HCT116 (cell line): ENCODE measurements around the gene MFSD8. TPM values are rescaled to one million over a fixed set of nuclear protein-coding genes. Genes with fewer than 3 reads are reported as not detected.

Experiments used
- ATAC-seq: fragments of 200-7000 bp; cut with Tn5 transposase; 2 replicates; pipeline ENCODE4 v1.9.1; 2020; ENCODE audit warnings: mild to moderate bottlenecking, moderate library complexity
- BruUV-seq: library from RNA; stranded (reverse); fragments of 400-500 nt; replicated peaks from 2 replicates; lab custom pipeline; 2021; lab: Mats Ljungman, UMichigan
- CTCF ChIA-PET: fragments of 300-600 bp; sonication (Branson Sonifier 250); formaldehyde crosslinking; loops from one replicate; lab custom pipeline; 2021; ENCODE audit warnings: antibody characterized with exemption; lab: Charles Lee
- POLR2A ChIA-PET: fragments of 300-600, 350-600 bp; sonication (Branson Sonifier 250); formaldehyde crosslinking; loops from one replicate; lab custom pipeline; 2021; ENCODE audit warnings: antibody characterized with exemption; lab: Charles Lee
- RAD21 ChIA-PET, 2 experiments: fragments of 300-600 bp; sonication (Branson Sonifier 250); formaldehyde crosslinking; loops; one replicate each; lab custom pipeline; 2023; ENCODE audit warnings: low total read pairs in 2 of 2; ENCODE audit not compliant: uncharacterized antibody in 2 of 2, unreplicated experiment in 2 of 2, low non-redundant PET in 1 of 2; lab: Charles Lee
- DNase-seq: peaks from one replicate; pipeline ENCODE4 v3.0.0-alpha.2; 2010; ENCODE audit warnings: low read depth, low spot score
- H2AFZ ChIP-seq: fragments of 200-600 bp; shearing (Covaris generic), sonication (generic); 2 replicates; pipeline ENCODE4 v1.6.1; 2017; ENCODE audit warnings: low read depth, mixed run types, mixed read lengths, antibody characterized with exemption, low read length; ENCODE audit not compliant: poor library complexity, severe bottlenecking
- H3K27ac ChIP-seq: 2 replicates; pipeline ENCODE4 v1.5.1; 2012; ENCODE audit warnings: low read depth, low read length
- H3K27me3 ChIP-seq: fragments of 200-600 bp; sonication (generic); 2 replicates; pipeline ENCODE4 v1.6.1; 2016; ENCODE audit warnings: mixed run types, low read length, mixed read lengths; ENCODE audit not compliant: insufficient read depth
- H3K36me3 ChIP-seq, 2 experiments: fragments of 200-500 bp in 1 of 2; fragments of 200-600 bp in 1 of 2; sonication (Bioruptor generic) in 1 of 2; sonication (generic) in 1 of 2; 2 replicates each; pipeline versions ENCODE4 v1.5.1 to v1.6.1; 2014 to 2016; ENCODE audit warnings: low read length in 2 of 2, inconsistent platforms in 1 of 2, mixed read lengths in 1 of 2, mixed run types in 1 of 2; ENCODE audit not compliant: insufficient read depth in 2 of 2, control insufficient read depth in 1 of 2
- H3K4me1 ChIP-seq, 2 experiments: fragments of 200-600 bp in 1 of 2; sonication (generic) in 1 of 2; 2 replicates each; pipeline versions ENCODE4 v1.5.1 to v1.6.1; 2012 to 2017; ENCODE audit warnings: low read length in 2 of 2, inconsistent platforms in 1 of 2, mild to moderate bottlenecking in 1 of 2, mixed read lengths in 1 of 2, mixed run types in 1 of 2, moderate library complexity in 1 of 2; ENCODE audit not compliant: insufficient read depth in 2 of 2, control insufficient read depth in 1 of 2
- H3K4me2 ChIP-seq: fragments of 200-600 bp; sonication (generic); 2 replicates; pipeline ENCODE4 v1.6.1; 2017; ENCODE audit warnings: mixed run types, low read length, mixed read lengths
- H3K4me3 ChIP-seq, 2 experiments: fragments of 200-600 bp in 1 of 2; sonication (generic) in 1 of 2; replicated peaks in 1 of 2; 2 replicates each; pipeline ENCODE4 v1.5.1; 2011 to 2016; ENCODE audit warnings: low read length in 2 of 2, control low read depth in 1 of 2, low read depth in 1 of 2, mild to moderate bottlenecking in 1 of 2, mixed read lengths in 1 of 2, mixed run types in 1 of 2
- H3K79me2 ChIP-seq: fragments of 200-600 bp; sonication (generic); 2 replicates; pipeline ENCODE4 v1.6.1; 2017; ENCODE audit warnings: mild to moderate bottlenecking, mixed run types, low read length, moderate library complexity, mixed read lengths; ENCODE audit not compliant: insufficient read depth
- H3K9ac ChIP-seq: fragments of 200-600 bp; sonication (generic); 2 replicates; pipeline ENCODE4 v1.6.1; 2016; ENCODE audit warnings: low read length, mixed read lengths
- H3K9me2 ChIP-seq: fragments of 200-600 bp; sonication (generic), shearing (Covaris generic); 2 replicates; pipeline ENCODE4 v1.6.1; 2017; ENCODE audit warnings: mixed run types, mild to moderate bottlenecking, moderate library complexity; ENCODE audit not compliant: insufficient read depth
- H3K9me3 ChIP-seq, 2 experiments: fragments of 200-500 bp in 1 of 2; fragments of 200-600 bp in 1 of 2; sonication (Bioruptor generic) in 1 of 2; sonication (generic) in 1 of 2; 2 replicates each; pipeline ENCODE4 v1.6.1; 2014 to 2017; ENCODE audit warnings: low read length in 2 of 2, mixed read lengths in 2 of 2, inconsistent platforms in 1 of 2, low read depth in 1 of 2, mild to moderate bottlenecking in 1 of 2, mixed run types in 1 of 2, moderate library complexity in 1 of 2; ENCODE audit not compliant: control insufficient read depth in 1 of 2, insufficient read depth in 1 of 2
- H4K20me1 ChIP-seq: fragments of 200-600 bp; sonication (generic), shearing (Covaris generic); 2 replicates; pipeline ENCODE4 v1.6.1; 2017; ENCODE audit warnings: mixed run types, mild to moderate bottlenecking, moderate library complexity; ENCODE audit not compliant: insufficient read depth
- ATF3 ChIP-seq: IDR thresholded peaks from 2 replicates; pipeline ENCODE4 v1.6.1; 2012
- CBX3 ChIP-seq: IDR thresholded peaks from 2 replicates; pipeline ENCODE4 v1.6.1; 2012; ENCODE audit warnings: low read depth
- EGR1 ChIP-seq: IDR thresholded peaks from 2 replicates; pipeline ENCODE4 v1.6.1; 2012; ENCODE audit warnings: low read depth
- ELF1 ChIP-seq: IDR thresholded peaks from 2 replicates; pipeline ENCODE4 v1.6.1; 2012; ENCODE audit warnings: low read depth, borderline replicate concordance
- EZH2 ChIP-seq: fragments of 200-600 bp; sonication (generic); IDR thresholded peaks from 2 replicates; pipeline ENCODE4 v1.6.1; 2017; ENCODE audit warnings: antibody characterized with exemption, mixed run types
- FOSL1 ChIP-seq: IDR thresholded peaks from 2 replicates; pipeline ENCODE4 v1.6.1; 2012; ENCODE audit warnings: low read depth
- JUND ChIP-seq: IDR thresholded peaks from 2 replicates; pipeline ENCODE4 v1.6.1; 2012
- MAX ChIP-seq: IDR thresholded peaks from 2 replicates; pipeline ENCODE4 v1.6.1; 2012
- POLR2A ChIP-seq: IDR thresholded peaks from 2 replicates; pipeline ENCODE4 v1.7.0; 2011; ENCODE audit warnings: borderline replicate concordance; ENCODE audit not compliant: insufficient read depth, insufficient read length; ENCODE audit errors: extremely low read depth
- RAD21 ChIP-seq: IDR thresholded peaks from 2 replicates; pipeline ENCODE4 v1.6.1; 2012; ENCODE audit warnings: low read depth, mild to moderate bottlenecking
- SIN3A ChIP-seq: IDR thresholded peaks from 2 replicates; pipeline ENCODE4 v1.6.1; 2012; ENCODE audit warnings: low read depth
- SP1 ChIP-seq: IDR thresholded peaks from 2 replicates; pipeline ENCODE4 v1.6.1; 2012; ENCODE audit warnings: low read depth
- SRF ChIP-seq: IDR thresholded peaks from 2 replicates; pipeline ENCODE4 v1.6.1; 2012; ENCODE audit warnings: low read depth
- TCF7L2 ChIP-seq: IDR thresholded peaks from 2 replicates; pipeline ENCODE4 v1.7.0; 2011; ENCODE audit warnings: borderline replicate concordance, inconsistent platforms; ENCODE audit not compliant: insufficient read depth, insufficient read length; ENCODE audit errors: extremely low read depth
- YY1 ChIP-seq: IDR thresholded peaks from 2 replicates; pipeline ENCODE4 v1.6.1; 2011; ENCODE audit warnings: low read length, low read depth, moderate library complexity, mild to moderate bottlenecking; ENCODE audit not compliant: insufficient replicate concordance; ENCODE audit errors: extremely low read depth
- ZBTB33 ChIP-seq: IDR thresholded peaks from 2 replicates; pipeline ENCODE4 v1.6.1; 2011; ENCODE audit warnings: mild to moderate bottlenecking, low read length, moderate library complexity; ENCODE audit not compliant: insufficient replicate concordance; ENCODE audit errors: extremely low read depth
- ZFX ChIP-seq: fragments of 450-650 bp; IDR thresholded peaks from 2 replicates; pipeline ENCODE4 v1.6.1; 2017
- ZNF274 ChIP-seq: fragments of 200-500 bp; sonication (Bioruptor generic); IDR thresholded peaks from 2 replicates; pipeline ENCODE4 v1.6.1; 2014; ENCODE audit warnings: mild to moderate bottlenecking, low read depth, low read length, inconsistent platforms
- intact Hi-C: fragments of 100-400 bp; cut with micrococcal nuclease; formaldehyde crosslinking; loops from 2 replicates; pipeline ENCODE4 v1.10.0; 2022
- total RNA-seq: library from RNA; stranded (reverse); gene quantifications from one replicate; pipeline ENCODE4 v1.2.1, GENCODE V29; 2021; ENCODE audit not compliant: unreplicated experiment
- TF ChIP-seq, protein P1 (sequence below): IDR thresholded peaks from 2 replicates; pipeline ENCODE4 v1.6.1; 2012; ENCODE audit warnings: low read depth
- TF ChIP-seq, protein P2 (sequence below), 3 experiments: fragments of 200-600 bp in 1 of 3; sonication (generic) in 1 of 3; IDR thresholded peaks in 2 of 3; conservative IDR thresholded peaks in 1 of 3; 2 replicates each; pipeline ENCODE4 v1.5.1; 2012 to 2017; ENCODE audit warnings: low read depth in 2 of 3, low read length in 2 of 3, antibody characterized with exemption in 1 of 3, borderline replicate concordance in 1 of 3, control low read depth in 1 of 3, mild to moderate bottlenecking in 1 of 3, mixed read lengths in 1 of 3, mixed run types in 1 of 3, moderate library complexity in 1 of 3; ENCODE audit not compliant: insufficient read depth in 1 of 3

MFSD8 gene
- total RNA-seq, 1 experiment from 2014 or later = 17.1 TPM

DNA sequence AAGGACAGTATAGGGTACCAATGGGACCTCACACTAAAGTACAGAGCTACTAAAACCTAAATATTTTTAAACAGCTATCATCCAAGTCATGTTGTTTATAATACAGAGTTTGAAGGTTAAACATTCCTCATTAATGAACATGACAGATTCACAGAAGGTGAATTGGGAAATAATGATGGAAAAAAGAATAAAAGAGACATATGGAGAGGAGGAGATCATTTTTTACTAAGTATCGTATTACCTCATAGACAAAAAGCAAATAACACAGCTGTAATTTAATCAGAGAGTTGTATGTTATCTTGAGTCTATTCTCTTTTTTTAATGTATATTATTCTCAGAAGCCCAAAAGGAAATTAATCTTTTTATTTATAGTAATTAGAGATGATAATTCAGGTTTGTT, 76.4 kb downstream of the MFSD8 start:
- H3K9ac ChIP-seq = no peak overlapping the region
- no peak overlapping the region for H3K4me3 ChIP-seq
- no TSS peak for BruUV-seq
- CTCF ChIA-PET = interaction anchor here (0.7 kb wide), 1 partner anchor 155 kb away, joined by 3 read pairs; no protein-coding TSS in a partner anchor
- H3K9me2 ChIP-seq = no peaks in the 10 kb centered on the region
- no peak overlapping the region for H3K4me2 ChIP-seq
- H3K27ac ChIP-seq = no peak overlapping the region
- H3K79me2 ChIP-seq = peaks cover 67% of the 10 kb centered on the region
- RAD21 ChIA-PET = no interaction called here
- intact Hi-C loops = no loop called here
- ATAC-seq = no peak
- no peaks in the 10 kb centered on the region for H3K4me1 ChIP-seq
- peaks cover 5% of the 10 kb centered on the region; the same call in 1 of the 2 replicates for H4K20me1 ChIP-seq
- no peaks in the 10 kb centered on the region for H3K9me3 ChIP-seq
- POLR2A ChIA-PET = no interaction called here
- TF ChIP-seq ATF3 = no peak
- TF ChIP-seq YY1 = no peak
- no peak for TF ChIP-seq ZFX
- TF ChIP-seq POLR2A = no peak
- no peak for TF ChIP-seq EGR1
- no peak for TF ChIP-seq ZNF274
- TF ChIP-seq MAX = no peak
- TF ChIP-seq CBX3 = no peak
- TF ChIP-seq FOSL1 = no peak
- TF ChIP-seq RAD21 = no peak
- TF ChIP-seq, protein P1, sequence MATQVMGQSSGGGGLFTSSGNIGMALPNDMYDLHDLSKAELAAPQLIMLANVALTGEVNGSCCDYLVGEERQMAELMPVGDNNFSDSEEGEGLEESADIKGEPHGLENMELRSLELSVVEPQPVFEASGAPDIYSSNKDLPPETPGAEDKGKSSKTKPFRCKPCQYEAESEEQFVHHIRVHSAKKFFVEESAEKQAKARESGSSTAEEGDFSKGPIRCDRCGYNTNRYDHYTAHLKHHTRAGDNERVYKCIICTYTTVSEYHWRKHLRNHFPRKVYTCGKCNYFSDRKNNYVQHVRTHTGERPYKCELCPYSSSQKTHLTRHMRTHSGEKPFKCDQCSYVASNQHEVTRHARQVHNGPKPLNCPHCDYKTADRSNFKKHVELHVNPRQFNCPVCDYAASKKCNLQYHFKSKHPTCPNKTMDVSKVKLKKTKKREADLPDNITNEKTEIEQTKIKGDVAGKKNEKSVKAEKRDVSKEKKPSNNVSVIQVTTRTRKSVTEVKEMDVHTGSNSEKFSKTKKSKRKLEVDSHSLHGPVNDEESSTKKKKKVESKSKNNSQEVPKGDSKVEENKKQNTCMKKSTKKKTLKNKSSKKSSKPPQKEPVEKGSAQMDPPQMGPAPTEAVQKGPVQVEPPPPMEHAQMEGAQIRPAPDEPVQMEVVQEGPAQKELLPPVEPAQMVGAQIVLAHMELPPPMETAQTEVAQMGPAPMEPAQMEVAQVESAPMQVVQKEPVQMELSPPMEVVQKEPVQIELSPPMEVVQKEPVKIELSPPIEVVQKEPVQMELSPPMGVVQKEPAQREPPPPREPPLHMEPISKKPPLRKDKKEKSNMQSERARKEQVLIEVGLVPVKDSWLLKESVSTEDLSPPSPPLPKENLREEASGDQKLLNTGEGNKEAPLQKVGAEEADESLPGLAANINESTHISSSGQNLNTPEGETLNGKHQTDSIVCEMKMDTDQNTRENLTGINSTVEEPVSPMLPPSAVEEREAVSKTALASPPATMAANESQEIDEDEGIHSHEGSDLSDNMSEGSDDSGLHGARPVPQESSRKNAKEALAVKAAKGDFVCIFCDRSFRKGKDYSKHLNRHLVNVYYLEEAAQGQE = no peak
- no peak for TF ChIP-seq SP1
- TF ChIP-seq TCF7L2 = no peak
- no peak for TF ChIP-seq EZH2
- TF ChIP-seq ELF1 = no peak
- TF ChIP-seq, protein P2, sequence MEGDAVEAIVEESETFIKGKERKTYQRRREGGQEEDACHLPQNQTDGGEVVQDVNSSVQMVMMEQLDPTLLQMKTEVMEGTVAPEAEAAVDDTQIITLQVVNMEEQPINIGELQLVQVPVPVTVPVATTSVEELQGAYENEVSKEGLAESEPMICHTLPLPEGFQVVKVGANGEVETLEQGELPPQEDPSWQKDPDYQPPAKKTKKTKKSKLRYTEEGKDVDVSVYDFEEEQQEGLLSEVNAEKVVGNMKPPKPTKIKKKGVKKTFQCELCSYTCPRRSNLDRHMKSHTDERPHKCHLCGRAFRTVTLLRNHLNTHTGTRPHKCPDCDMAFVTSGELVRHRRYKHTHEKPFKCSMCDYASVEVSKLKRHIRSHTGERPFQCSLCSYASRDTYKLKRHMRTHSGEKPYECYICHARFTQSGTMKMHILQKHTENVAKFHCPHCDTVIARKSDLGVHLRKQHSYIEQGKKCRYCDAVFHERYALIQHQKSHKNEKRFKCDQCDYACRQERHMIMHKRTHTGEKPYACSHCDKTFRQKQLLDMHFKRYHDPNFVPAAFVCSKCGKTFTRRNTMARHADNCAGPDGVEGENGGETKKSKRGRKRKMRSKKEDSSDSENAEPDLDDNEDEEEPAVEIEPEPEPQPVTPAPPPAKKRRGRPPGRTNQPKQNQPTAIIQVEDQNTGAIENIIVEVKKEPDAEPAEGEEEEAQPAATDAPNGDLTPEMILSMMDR (IDR thresholded peaks at IDR 0.05 in 2 of 3, conservative IDR thresholded peaks at IDR 0.05 in 1 of 3; ENCODE audit: borderline replicate concordance in 1 of 3, insufficient read depth in 1 of 3, low read depth in 2 of 3, low read length in 2 of 3) = no peak
- TF ChIP-seq SRF = no peak
- TF ChIP-seq JUND = no peak
- TF ChIP-seq SIN3A = no peak
- no peak for TF ChIP-seq ZBTB33
- TF ChIP-seq, all 23 proteins: peak for 0
- no peak for DNase-seq
- Histone ChIP-seq H3K27me3 (no peaks in the 10 kb centered on the region), H3K36me3 (peaks cover 53 to 56% of the 10 kb centered on the region in 2 experiments), H2AFZ (no peak overlapping the region)
